Measurements from ENCODE around the gene C19orf44.
"Not testable (repeated sequence)": the region's sequence is repeated elsewhere in the genome, so short reads cannot be mapped to it uniquely, and the experiment has no call there.

DNA sequence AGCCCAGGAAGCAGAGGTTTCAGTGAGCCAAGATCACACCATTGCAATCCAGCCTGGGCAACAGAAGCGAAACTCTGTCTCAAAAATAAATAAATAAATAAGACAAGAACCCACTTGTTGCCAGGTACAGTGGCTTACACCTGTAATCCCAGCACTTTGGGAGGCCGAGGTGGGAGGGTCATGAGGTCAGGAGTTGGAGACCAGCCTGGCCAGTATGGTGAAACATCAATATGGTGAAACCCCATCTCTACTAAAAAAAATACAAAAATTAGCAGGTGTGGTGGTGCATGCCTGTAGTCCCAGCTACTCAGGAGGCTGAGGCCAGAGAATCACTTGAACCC is 23.7 kb upstream of the C19orf44 start:
- TF ChIP-seq EZH2 (IDR thresholded peaks at IDR 0.05; ENCODE audit: low read depth, unreplicated experiment); POLR2AphosphoS5 (IDR thresholded peaks at IDR 0.05; ENCODE audit: low read depth); EZH2phosphoT487 (IDR thresholded peaks at IDR 0.05; ENCODE audit: unreplicated experiment); CREB1 (CRISPR knock-in tag; IDR thresholded peaks at IDR 0.05; ENCODE audit: low read depth); ZNF331 (CRISPR knock-in tag; IDR thresholded peaks at IDR 0.05; ENCODE audit: low read depth); JUNB (IDR thresholded peaks at IDR 0.05; ENCODE audit: unreplicated experiment): not testable (repeated sequence)
- TF ChIP-seq, protein P1, sequence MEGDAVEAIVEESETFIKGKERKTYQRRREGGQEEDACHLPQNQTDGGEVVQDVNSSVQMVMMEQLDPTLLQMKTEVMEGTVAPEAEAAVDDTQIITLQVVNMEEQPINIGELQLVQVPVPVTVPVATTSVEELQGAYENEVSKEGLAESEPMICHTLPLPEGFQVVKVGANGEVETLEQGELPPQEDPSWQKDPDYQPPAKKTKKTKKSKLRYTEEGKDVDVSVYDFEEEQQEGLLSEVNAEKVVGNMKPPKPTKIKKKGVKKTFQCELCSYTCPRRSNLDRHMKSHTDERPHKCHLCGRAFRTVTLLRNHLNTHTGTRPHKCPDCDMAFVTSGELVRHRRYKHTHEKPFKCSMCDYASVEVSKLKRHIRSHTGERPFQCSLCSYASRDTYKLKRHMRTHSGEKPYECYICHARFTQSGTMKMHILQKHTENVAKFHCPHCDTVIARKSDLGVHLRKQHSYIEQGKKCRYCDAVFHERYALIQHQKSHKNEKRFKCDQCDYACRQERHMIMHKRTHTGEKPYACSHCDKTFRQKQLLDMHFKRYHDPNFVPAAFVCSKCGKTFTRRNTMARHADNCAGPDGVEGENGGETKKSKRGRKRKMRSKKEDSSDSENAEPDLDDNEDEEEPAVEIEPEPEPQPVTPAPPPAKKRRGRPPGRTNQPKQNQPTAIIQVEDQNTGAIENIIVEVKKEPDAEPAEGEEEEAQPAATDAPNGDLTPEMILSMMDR (conservative IDR thresholded peaks at IDR 0.05; ENCODE audit: low read depth in 2 of 2), result not testable (repeated sequence)
- TF ChIP-seq, protein P2, sequence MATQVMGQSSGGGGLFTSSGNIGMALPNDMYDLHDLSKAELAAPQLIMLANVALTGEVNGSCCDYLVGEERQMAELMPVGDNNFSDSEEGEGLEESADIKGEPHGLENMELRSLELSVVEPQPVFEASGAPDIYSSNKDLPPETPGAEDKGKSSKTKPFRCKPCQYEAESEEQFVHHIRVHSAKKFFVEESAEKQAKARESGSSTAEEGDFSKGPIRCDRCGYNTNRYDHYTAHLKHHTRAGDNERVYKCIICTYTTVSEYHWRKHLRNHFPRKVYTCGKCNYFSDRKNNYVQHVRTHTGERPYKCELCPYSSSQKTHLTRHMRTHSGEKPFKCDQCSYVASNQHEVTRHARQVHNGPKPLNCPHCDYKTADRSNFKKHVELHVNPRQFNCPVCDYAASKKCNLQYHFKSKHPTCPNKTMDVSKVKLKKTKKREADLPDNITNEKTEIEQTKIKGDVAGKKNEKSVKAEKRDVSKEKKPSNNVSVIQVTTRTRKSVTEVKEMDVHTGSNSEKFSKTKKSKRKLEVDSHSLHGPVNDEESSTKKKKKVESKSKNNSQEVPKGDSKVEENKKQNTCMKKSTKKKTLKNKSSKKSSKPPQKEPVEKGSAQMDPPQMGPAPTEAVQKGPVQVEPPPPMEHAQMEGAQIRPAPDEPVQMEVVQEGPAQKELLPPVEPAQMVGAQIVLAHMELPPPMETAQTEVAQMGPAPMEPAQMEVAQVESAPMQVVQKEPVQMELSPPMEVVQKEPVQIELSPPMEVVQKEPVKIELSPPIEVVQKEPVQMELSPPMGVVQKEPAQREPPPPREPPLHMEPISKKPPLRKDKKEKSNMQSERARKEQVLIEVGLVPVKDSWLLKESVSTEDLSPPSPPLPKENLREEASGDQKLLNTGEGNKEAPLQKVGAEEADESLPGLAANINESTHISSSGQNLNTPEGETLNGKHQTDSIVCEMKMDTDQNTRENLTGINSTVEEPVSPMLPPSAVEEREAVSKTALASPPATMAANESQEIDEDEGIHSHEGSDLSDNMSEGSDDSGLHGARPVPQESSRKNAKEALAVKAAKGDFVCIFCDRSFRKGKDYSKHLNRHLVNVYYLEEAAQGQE (IDR thresholded peaks at IDR 0.05; ENCODE audit: unreplicated experiment), result not testable (repeated sequence)
- TF ChIP-seq, protein P3, sequence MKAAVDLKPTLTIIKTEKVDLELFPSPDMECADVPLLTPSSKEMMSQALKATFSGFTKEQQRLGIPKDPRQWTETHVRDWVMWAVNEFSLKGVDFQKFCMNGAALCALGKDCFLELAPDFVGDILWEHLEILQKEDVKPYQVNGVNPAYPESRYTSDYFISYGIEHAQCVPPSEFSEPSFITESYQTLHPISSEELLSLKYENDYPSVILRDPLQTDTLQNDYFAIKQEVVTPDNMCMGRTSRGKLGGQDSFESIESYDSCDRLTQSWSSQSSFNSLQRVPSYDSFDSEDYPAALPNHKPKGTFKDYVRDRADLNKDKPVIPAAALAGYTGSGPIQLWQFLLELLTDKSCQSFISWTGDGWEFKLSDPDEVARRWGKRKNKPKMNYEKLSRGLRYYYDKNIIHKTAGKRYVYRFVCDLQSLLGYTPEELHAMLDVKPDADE (IDR thresholded peaks at IDR 0.05), result not testable (repeated sequence)
